Astrocyte (in vitro differentiated cells and primary cell): ENCODE results near the gene C10orf67. TPM values are rescaled to one million over a fixed set of nuclear protein-coding genes. Genes with fewer than 3 reads are reported as not detected.
"Not testable (repeated sequence)": the region's sequence is repeated elsewhere in the genome, so short reads cannot be mapped to it uniquely, and the experiment has no call there.

Source experiments
- DNase-seq: peaks from one replicate; pipeline ENCODE4 v3.0.0-alpha.2; 2010; ENCODE audit warnings: low read depth
- FAIRE-seq: peaks from 2 replicates; lab custom pipeline; 2011; peaks lifted over from hg19 to GRCh38; lab: Jason Lieb, UNC
- H2AFZ ChIP-seq: 2 replicates; pipeline ENCODE4 v1.6.0; 2012; ENCODE audit warnings: low read depth, low read length, inconsistent platforms
- H3K27ac ChIP-seq: 2 replicates; pipeline ENCODE4 v1.5.1; 2011; ENCODE audit warnings: low read depth, low read length, inconsistent platforms
- H3K27me3 ChIP-seq: 2 replicates; pipeline ENCODE4 v1.6.0; 2011; ENCODE audit warnings: low read length, inconsistent platforms; ENCODE audit not compliant: insufficient read depth
- H3K36me3 ChIP-seq: 2 replicates; pipeline ENCODE4 v1.5.1; 2011; ENCODE audit warnings: low read length, inconsistent platforms; ENCODE audit not compliant: insufficient read depth
- H3K4me1 ChIP-seq: 2 replicates; pipeline ENCODE4 v1.5.1; 2011; ENCODE audit warnings: low read length, inconsistent platforms; ENCODE audit not compliant: insufficient read depth
- H3K4me2 ChIP-seq: 2 replicates; pipeline ENCODE4 v1.6.0; 2012; ENCODE audit warnings: low read length, inconsistent platforms
- H3K4me3 ChIP-seq: 2 replicates; pipeline ENCODE4 v1.5.1; 2011; ENCODE audit warnings: low read depth, mild to moderate bottlenecking, low read length, inconsistent platforms; ENCODE audit not compliant: insufficient read depth
- H3K79me2 ChIP-seq: 2 replicates; pipeline ENCODE4 v1.6.0; 2012; ENCODE audit warnings: mild to moderate bottlenecking, low read length, inconsistent platforms; ENCODE audit not compliant: insufficient read depth
- H3K9ac ChIP-seq: 2 replicates; pipeline ENCODE4 v1.6.0; 2012; ENCODE audit warnings: mild to moderate bottlenecking, low read length, inconsistent platforms
- H3K9me3 ChIP-seq: 2 replicates; pipeline ENCODE4 v1.5.1; 2012; ENCODE audit warnings: low read depth, mild to moderate bottlenecking, low read length, inconsistent platforms; ENCODE audit not compliant: insufficient read depth
- H4K20me1 ChIP-seq: 2 replicates; pipeline ENCODE4 v1.6.0; 2012; ENCODE audit warnings: low read length, inconsistent platforms; ENCODE audit not compliant: insufficient read depth
- H3K27ac Mint-ChIP-seq: one replicate; pipeline ENCODE4 v1.8.0; 2021; ENCODE audit warnings: mild to moderate bottlenecking, mixed read lengths; ENCODE audit not compliant: unreplicated experiment
- H3K27me3 Mint-ChIP-seq: one replicate; pipeline ENCODE4 v1.8.0; 2021; ENCODE audit warnings: low read depth, mixed read lengths; ENCODE audit not compliant: unreplicated experiment
- H3K36me3 Mint-ChIP-seq: one replicate; pipeline ENCODE4 v1.8.0; 2021; ENCODE audit warnings: low read depth, mixed read lengths; ENCODE audit not compliant: unreplicated experiment
- H3K4me1 Mint-ChIP-seq: one replicate; pipeline ENCODE4 v1.8.0; 2021; ENCODE audit warnings: low read depth, mixed read lengths; ENCODE audit not compliant: unreplicated experiment
- H3K4me3 Mint-ChIP-seq: one replicate; pipeline ENCODE4 v1.8.0; 2021; ENCODE audit warnings: mild to moderate bottlenecking, moderate library complexity, mixed read lengths; ENCODE audit not compliant: unreplicated experiment
- H3K9me3 Mint-ChIP-seq: one replicate; pipeline ENCODE4 v1.8.0; 2021; ENCODE audit warnings: mild to moderate bottlenecking, mixed read lengths; ENCODE audit not compliant: unreplicated experiment
- EZH2 ChIP-seq: IDR thresholded peaks from 2 replicates; pipeline ENCODE4 v1.6.1; 2012; ENCODE audit warnings: mild to moderate bottlenecking, low read length, inconsistent platforms; ENCODE audit not compliant: insufficient read depth
- total RNA-seq: library from RNA; stranded (reverse); gene quantifications from 2 replicates; pipeline ENCODE4 v1.2.1, GENCODE V29; 2021
- TF ChIP-seq, protein P1 (sequence below): IDR thresholded peaks from 2 replicates; pipeline ENCODE4 v1.5.1; 2011; ENCODE audit warnings: low read depth, mild to moderate bottlenecking, inconsistent platforms, low read length, moderate library complexity; ENCODE audit not compliant: insufficient read depth

Gene C10orf67
- total RNA-seq, 1 donor from 2014 or later: 0.27 TPM

DNA sequence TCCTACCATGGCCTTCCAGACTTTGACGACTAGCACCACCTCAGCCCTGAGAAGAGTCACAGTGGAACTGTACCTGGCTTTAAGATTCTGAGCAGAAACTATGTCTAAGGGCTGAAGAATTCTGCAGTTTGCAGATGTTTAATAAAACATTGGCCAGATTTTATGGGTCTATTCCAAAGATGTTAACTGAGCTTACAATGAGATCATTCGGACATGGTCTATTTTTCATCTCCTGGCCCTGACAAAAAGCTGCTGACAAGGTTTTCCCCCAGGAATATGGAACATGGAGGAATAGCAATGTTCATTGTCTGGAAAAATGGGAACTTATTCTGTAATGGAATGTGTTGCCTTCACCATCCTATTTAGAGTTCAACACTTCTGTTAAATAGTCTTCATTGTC lies 86.1 kb downstream of the C10orf67 start:
- TF ChIP-seq, protein P1, sequence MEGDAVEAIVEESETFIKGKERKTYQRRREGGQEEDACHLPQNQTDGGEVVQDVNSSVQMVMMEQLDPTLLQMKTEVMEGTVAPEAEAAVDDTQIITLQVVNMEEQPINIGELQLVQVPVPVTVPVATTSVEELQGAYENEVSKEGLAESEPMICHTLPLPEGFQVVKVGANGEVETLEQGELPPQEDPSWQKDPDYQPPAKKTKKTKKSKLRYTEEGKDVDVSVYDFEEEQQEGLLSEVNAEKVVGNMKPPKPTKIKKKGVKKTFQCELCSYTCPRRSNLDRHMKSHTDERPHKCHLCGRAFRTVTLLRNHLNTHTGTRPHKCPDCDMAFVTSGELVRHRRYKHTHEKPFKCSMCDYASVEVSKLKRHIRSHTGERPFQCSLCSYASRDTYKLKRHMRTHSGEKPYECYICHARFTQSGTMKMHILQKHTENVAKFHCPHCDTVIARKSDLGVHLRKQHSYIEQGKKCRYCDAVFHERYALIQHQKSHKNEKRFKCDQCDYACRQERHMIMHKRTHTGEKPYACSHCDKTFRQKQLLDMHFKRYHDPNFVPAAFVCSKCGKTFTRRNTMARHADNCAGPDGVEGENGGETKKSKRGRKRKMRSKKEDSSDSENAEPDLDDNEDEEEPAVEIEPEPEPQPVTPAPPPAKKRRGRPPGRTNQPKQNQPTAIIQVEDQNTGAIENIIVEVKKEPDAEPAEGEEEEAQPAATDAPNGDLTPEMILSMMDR: no peak
- no peak for TF ChIP-seq EZH2
- no peak overlapping the region for H3K4me3 Mint-ChIP-seq
- H3K4me1 Mint-ChIP-seq: no peaks in the 10 kb centered on the region
- H3K9ac ChIP-seq: no peak overlapping the region
- peaks cover 21% of the 10 kb centered on the region for H3K27me3 Mint-ChIP-seq
- H3K79me2 ChIP-seq: no peaks in the 10 kb centered on the region
- H3K36me3 Mint-ChIP-seq: no peaks in the 10 kb centered on the region
- no peaks in the 10 kb centered on the region for H3K27me3 ChIP-seq
- H3K27ac ChIP-seq: no peak overlapping the region
- no peak overlapping the region for H3K27ac Mint-ChIP-seq
- DNase-seq (no peak), FAIRE-seq (no peak)
- H4K20me1 ChIP-seq: no peaks in the 10 kb centered on the region
- no peaks in the 10 kb centered on the region for H3K36me3 ChIP-seq
- no peak overlapping the region for H2AFZ ChIP-seq
- H3K4me2 ChIP-seq: no peak overlapping the region
- H3K9me3 ChIP-seq: no peaks in the 10 kb centered on the region
- H3K4me1 ChIP-seq: no peaks in the 10 kb centered on the region
- H3K4me3 ChIP-seq: no peak overlapping the region
- H3K9me3 Mint-ChIP-seq: no peaks in the 10 kb centered on the region

DNA sequence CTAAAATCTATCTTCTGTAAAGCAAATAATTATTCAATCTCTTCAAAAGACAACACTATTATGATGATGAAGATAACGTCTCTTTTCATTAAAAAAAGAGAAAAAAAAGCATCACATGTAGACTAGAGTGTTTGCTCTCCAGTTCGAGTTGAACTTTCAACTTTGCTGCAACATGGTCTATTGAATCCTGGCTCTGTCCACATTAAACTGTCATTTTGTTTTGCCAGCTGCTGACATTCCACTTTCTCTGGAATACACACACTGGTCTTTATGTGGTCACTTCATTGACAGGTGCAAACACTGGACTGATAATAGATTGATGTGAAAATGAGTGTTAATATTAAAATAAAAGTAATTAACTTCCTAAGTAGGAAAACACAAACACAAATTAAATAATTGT lies 90.8 kb downstream of the C10orf67 start:
- H3K9ac ChIP-seq: no peak overlapping the region
- H3K27me3 Mint-ChIP-seq: peaks cover 16% of the 10 kb centered on the region
- DNase-seq (no peak), FAIRE-seq (no peak)
- H3K4me3 ChIP-seq: no peak overlapping the region
- no peak overlapping the region for H3K4me3 Mint-ChIP-seq
- no peaks in the 10 kb centered on the region for H3K27me3 ChIP-seq
- no peaks in the 10 kb centered on the region for H3K9me3 Mint-ChIP-seq
- H3K4me2 ChIP-seq: no peak overlapping the region
- no peaks in the 10 kb centered on the region for H3K36me3 ChIP-seq
- no peaks in the 10 kb centered on the region for H3K9me3 ChIP-seq
- no peaks in the 10 kb centered on the region for H3K36me3 Mint-ChIP-seq
- no peaks in the 10 kb centered on the region for H3K4me1 ChIP-seq
- no peak overlapping the region for H2AFZ ChIP-seq
- no peaks in the 10 kb centered on the region for H3K79me2 ChIP-seq
- no peak for TF ChIP-seq EZH2
- TF ChIP-seq, protein P1: no peak
- H4K20me1 ChIP-seq: no peaks in the 10 kb centered on the region
- no peaks in the 10 kb centered on the region for H3K4me1 Mint-ChIP-seq
- no peak overlapping the region for H3K27ac Mint-ChIP-seq
- no peak overlapping the region for H3K27ac ChIP-seq

DNA sequence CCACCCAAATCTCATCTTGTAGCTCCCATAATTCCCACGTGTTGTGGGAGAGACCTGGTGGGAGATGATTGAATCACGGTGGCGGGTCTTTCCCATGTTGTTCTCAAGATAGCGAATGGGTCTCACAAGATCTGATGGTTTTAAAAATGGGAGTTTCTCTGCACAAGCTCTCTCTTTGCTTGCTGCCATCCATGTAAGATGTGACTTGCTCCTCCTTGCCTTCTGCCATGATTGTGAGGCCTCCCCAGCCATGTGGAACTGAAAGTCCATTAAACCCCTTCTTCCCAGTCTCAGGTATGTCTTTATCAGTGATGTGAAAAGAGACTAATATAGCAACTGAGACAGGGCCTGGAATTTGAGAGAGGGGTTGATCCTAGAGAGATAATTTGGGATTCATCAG lies 91.7 kb downstream of the C10orf67 start:
- H2AFZ ChIP-seq, H3K4me3 ChIP-seq, H3K4me3 Mint-ChIP-seq, H3K79me2 ChIP-seq, H3K4me1 ChIP-seq, DNase-seq, H3K36me3 ChIP-seq, H3K4me2 ChIP-seq, H3K9me3 ChIP-seq, H3K9ac ChIP-seq, H3K4me1 Mint-ChIP-seq, FAIRE-seq, H3K27ac ChIP-seq, H3K27ac Mint-ChIP-seq, H3K9me3 Mint-ChIP-seq, H3K27me3 ChIP-seq, H3K36me3 Mint-ChIP-seq, H4K20me1 ChIP-seq: not testable (repeated sequence)
- peaks cover 21% of the 10 kb centered on the region for H3K27me3 Mint-ChIP-seq

DNA sequence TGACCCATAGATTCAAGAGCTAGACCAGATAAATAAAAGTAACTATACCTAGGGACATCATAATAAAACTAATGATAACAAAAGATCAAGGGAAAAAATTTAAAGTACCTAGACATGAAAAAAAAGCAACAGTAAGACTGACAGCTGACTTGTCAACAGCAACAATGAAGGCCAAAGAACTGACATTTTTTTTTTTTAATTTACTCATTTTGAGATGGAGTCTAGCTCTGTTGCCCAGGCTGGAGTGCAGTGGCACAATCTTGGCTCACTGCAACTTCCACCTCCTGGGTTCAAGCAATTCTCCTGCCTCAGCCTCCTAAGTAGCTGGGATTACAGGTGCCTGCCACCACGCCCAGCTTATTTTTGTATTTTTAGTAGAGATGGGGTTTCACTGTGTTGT lies 102.8 kb downstream of the C10orf67 start:
- not testable (repeated sequence) for H3K9me3 Mint-ChIP-seq, H3K9me3 ChIP-seq, H4K20me1 ChIP-seq, H2AFZ ChIP-seq, H3K27me3 Mint-ChIP-seq, H3K4me3 ChIP-seq, H3K27ac ChIP-seq, H3K9ac ChIP-seq, FAIRE-seq, DNase-seq, H3K79me2 ChIP-seq, H3K4me2 ChIP-seq, H3K36me3 ChIP-seq, H3K4me1 ChIP-seq, H3K27ac Mint-ChIP-seq, H3K4me3 Mint-ChIP-seq, H3K27me3 ChIP-seq, H3K4me1 Mint-ChIP-seq, H3K36me3 Mint-ChIP-seq
